GM08714 (cell line): ENCODE results near the gene LTBP1.

Source experiments
- H3K4me3 ChIP-seq: fragments of 200-500 bp; sonication (Bioruptor generic); 2 replicates; pipeline ENCODE4 v1.5.1; 2014; ENCODE audit warnings: mild to moderate bottlenecking, low read length, inconsistent platforms
- ZNF274 ChIP-seq: IDR thresholded peaks from 2 replicates; pipeline ENCODE4 v1.6.1; 2012; ENCODE audit warnings: mild to moderate bottlenecking, low read depth, low read length

Gene LTBP1

GRCh38 chr2:32925283-32925815 lies 21.4 kb upstream of the LTBP1 start:
- H3K4me3 ChIP-seq = no peak overlapping the region
- no peak for TF ChIP-seq ZNF274

GRCh38 chr2:32925976-32926707 lies 20.6 kb upstream of the LTBP1 start:
- no peak for TF ChIP-seq ZNF274

GRCh38 chr2:32926708-32927084 lies 20.1 kb upstream of the LTBP1 start:
- H3K4me3 ChIP-seq = no peak overlapping the region
- TF ChIP-seq ZNF274 = no peak

More at GRCh38 chr2:32925976-32926707, 20.6 kb upstream of the LTBP1 start:
- H3K4me3 ChIP-seq = no peak overlapping the region

GRCh38 chr2:32930436-32930835 lies 16.3 kb upstream of the LTBP1 start:
- no peak for TF ChIP-seq ZNF274
- no peak overlapping the region for H3K4me3 ChIP-seq

GRCh38 chr2:32931519-32931918 lies 15.2 kb upstream of the LTBP1 start:
- no peak overlapping the region for H3K4me3 ChIP-seq
- TF ChIP-seq ZNF274 = no peak

GRCh38 chr2:32931945-32932709 lies 14.6 kb upstream of the LTBP1 start:
- H3K4me3 ChIP-seq = no peak overlapping the region
- TF ChIP-seq ZNF274 = no peak

- no peak for TF ChIP-seq ZNF274
- no peak overlapping the region for H3K4me3 ChIP-seq
Observed at GRCh38 chr2:32932825-32933755, 13.7 kb upstream of the LTBP1 start.

GRCh38 chr2:32933756-32934095 lies 13.0 kb upstream of the LTBP1 start:
- no peak overlapping the region for H3K4me3 ChIP-seq
- TF ChIP-seq ZNF274 = no peak

- no peak for TF ChIP-seq ZNF274
- H3K4me3 ChIP-seq = no peak overlapping the region
Observed at GRCh38 chr2:32937602-32938448, 8.9 kb upstream of the LTBP1 start.

- H3K4me3 ChIP-seq = no peak overlapping the region
- TF ChIP-seq ZNF274 = no peak
Observed at GRCh38 chr2:32938934-32939333, 7.8 kb upstream of the LTBP1 start.

GRCh38 chr2:32940316-32940997 lies 6.3 kb upstream of the LTBP1 start:
- H3K4me3 ChIP-seq = no peak overlapping the region
- TF ChIP-seq ZNF274 = no peak

- TF ChIP-seq ZNF274 = no peak
- H3K4me3 ChIP-seq = no peak overlapping the region
Observed at GRCh38 chr2:32941944-32942690, 4.6 kb upstream of the LTBP1 start.
